ENCODE results near the gene RPL7A.

RPL7A gene

GRCh38 chr9:133347515-133347984 is 468 bp upstream of the RPL7A start:
- no peak for DNase-seq (ENCODE audit: low read depth, low spot score)

DNA sequence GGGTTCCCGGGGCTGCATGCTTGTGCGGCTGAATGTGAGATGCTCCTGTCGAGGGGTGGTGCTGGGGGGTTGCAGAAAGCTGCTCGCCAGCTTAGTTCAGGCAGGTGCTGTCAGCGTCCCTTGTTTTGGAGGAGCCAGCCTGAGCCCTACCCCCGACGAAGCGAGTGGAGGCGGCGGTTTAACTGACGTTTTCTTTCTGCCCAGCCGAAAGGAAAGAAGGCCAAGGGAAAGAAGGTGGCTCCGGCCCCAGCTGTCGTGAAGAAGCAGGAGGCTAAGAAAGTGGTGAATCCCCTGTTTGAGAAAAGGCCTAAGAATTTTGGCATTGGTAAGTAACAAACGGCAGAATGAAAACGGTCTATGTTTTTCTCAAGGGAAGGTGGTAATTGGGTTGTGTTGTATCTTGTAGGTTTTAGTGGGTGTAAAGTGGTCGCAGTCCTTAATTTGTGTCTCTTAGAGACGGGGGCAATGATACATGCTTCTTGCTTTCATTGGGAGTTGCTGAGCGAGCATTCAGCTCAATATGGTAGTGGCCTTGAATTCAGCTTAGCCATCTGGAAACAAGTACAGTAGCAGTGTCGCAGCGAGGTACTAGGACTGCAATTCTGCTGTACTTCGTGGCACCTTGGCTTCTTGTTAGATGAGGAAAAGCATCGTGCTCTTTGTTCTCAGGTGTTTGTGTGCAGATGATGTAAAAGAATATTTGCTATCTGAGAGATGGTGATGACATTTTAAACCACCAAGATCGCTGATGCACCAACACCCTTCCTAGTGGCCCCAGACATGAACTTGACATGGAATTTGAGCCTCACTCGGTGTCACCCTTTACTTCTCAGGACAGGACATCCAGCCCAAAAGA is 928 bp downstream of the RPL7A start:
- DNase-seq (ENCODE audit: low read depth, low spot score), result no peak

GRCh38 chr9:133349965-133350616 is 2.1 kb downstream of the RPL7A start:
- DNase-seq (ENCODE audit: low read depth, low spot score), result no peak

DNA sequence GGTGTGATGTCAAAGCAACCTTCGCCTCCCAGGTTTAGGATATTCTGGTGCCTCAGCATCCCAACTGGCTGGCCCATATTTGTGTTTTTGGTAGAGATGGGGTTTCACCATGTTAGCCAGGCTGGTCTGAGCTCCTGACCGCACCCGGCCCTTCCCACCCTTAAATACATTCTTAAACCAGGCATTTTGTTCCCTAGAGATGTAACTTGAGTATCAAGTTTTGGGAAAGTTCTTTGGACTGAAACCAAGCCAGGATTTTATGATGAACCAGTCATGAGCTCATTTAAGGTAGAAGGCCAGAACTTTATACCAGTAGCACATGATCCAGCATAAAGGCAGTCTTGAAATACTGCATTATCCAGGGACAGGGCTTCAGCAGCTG is 3.5 kb downstream of the RPL7A start:
- DNase-seq (ENCODE audit: low read depth, low spot score), result no peak

- DNase-seq (ENCODE audit: low read depth, low spot score), result no peak
Measured at GRCh38 chr9:133351908-133352634, 4.1 kb downstream of the RPL7A start.

GRCh38 chr9:133352635-133353340 is 4.8 kb downstream of the RPL7A start:
- DNase-seq (ENCODE audit: low read depth, low spot score), result no peak

DNA sequence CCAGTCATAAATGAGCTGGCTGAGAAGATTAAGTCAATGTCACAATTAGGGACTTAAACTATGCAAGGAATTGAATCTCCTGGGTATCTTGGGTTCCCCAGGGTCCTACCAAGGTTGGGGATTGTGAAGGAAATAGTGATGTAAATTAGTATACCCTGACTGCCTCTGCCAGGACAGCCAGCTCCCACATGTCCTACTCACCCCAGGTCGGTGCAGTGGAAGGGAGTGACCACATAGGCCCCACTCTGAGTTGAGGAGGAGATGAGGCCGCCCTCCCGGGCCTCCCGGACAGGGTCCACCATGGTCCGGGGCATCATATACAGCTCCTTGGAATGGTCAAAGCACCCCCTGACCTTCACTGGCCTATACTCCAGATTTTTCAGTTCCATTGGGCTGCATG is 5.5 kb downstream of the RPL7A start:
- no peak for DNase-seq (ENCODE audit: low read depth, low spot score)

DNA sequence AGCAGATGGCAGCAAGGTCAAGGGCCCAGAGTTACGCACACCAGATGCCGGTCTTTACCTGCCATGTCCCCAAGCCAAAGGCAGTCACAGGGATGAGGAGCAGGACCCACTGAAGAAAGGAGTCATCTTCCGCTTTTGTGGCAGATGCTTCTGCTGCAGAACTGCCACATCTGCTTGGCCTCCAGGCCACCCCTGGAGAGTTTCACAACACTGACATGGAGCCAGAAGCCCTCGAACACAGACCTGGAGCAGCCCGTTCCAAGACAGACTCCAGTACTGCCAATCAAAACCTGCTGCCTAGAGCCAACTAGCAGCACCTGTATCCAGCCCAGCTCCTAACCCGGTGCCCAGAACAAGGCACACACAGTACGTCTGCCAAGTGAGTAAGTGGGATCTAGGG is 6.7 kb downstream of the RPL7A start:
- DNase-seq (ENCODE audit: low read depth, low spot score), result no peak

GRCh38 chr9:133355881-133356357 is 7.9 kb downstream of the RPL7A start:
- DNase-seq (ENCODE audit: low read depth, low spot score), result no peak

DNA sequence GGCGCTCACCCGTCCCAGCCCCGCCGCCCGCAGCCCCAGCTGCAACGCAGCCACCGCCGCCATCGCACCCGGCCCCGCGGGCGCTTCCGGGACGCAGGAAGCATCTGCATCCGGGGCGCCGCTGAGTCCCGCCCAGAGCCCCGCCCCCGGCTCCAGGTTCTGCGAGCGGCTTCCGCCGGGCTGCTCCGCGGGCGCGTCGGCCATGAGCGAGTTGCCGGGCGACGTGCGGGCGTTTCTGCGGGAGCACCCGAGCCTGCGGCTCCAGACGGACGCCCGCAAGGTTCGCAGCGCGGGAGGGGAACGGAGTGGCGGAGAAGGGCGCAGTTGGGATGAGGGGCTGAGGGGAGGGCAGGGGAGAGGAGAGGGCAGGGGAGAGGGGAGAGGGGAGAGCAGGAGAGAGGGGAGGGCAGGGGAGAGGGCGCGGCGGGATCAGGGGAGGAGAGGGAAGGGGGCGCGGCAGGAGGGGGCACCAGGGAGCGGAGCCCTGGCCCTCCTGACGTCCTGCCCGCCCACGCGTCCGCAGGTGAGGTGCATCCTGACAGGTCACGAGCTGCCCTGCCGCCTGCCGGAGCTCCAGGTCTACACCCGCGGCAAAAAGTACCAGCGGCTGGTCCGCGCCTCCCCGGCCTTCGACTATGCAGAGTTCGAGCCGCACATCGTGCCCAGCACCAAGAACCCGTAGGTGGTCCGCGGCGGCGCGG is 8.5 kb downstream of the RPL7A start, which contains the start of the genes SURF1 and SURF2:
SURF1 (minus strand) TSS at position 97 of the 701 bp plus-strand sequence; CDS start at position 63, 34 bp downstream.
SURF2 (plus strand) TSS at position 160 of the 701 bp plus-strand sequence; CDS start at position 203, 43 bp downstream.
- DNase-seq (ENCODE audit: low read depth, low spot score), result no peak

DNA sequence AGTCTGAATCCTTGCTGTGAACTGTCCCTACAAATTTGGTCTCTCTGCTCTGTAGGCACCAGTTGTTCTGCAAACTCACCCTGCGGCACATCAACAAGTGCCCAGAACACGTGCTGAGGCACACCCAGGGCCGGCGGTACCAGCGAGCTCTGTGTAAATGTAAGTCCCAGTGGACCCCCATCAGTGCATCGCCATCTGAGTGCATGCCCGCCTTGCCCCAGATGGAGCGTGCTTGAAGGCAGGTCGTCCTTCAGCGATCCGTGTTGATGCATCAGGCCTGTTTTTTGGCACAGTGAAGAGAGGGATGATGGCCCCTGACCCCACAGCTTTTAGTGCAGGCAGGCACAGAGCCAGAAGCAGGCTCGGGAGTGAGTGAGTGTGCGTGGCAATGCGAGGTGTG is 9.6 kb downstream of the RPL7A start:
- no peak for DNase-seq (ENCODE audit: low read depth, low spot score)

DNA sequence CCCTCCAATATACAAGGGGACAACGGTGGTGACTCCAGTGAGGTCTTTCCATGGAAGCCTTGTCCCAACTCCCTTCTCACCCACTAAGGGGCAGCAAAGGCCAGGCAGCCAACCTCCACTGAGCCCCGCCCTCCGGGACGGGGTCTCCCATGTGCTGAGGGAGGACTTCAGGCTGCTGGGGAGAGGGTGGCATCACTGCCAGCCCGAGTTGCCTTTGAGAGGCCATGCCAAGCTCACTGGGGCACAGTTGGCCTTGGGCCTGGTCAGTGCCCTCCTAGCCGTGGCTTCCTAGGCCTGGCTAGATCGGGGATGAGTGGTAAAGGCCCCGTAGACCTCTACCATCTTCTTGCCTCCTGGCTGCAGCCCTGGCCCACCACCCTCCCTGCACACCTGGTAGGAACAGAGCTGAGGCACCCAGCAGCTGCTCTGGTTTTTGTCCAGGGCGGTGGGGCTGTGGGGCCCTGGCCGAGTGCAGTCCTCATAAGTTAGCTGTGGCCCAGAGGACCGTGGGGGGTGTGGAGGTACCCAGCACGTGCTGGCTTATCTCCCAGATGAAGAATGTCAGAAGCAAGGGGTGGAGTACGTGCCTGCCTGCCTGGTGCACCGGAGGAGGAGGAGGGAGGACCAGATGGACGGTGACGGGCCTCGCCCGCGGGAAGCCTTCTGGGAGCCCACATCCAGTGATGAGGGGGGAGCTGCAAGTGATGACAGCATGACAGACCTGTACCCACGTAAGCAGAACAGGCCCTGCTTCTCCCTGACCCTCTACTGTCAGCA is 11.6 kb downstream of the RPL7A start:
- DNase-seq (ENCODE audit: low read depth, low spot score), result no peak

DNA sequence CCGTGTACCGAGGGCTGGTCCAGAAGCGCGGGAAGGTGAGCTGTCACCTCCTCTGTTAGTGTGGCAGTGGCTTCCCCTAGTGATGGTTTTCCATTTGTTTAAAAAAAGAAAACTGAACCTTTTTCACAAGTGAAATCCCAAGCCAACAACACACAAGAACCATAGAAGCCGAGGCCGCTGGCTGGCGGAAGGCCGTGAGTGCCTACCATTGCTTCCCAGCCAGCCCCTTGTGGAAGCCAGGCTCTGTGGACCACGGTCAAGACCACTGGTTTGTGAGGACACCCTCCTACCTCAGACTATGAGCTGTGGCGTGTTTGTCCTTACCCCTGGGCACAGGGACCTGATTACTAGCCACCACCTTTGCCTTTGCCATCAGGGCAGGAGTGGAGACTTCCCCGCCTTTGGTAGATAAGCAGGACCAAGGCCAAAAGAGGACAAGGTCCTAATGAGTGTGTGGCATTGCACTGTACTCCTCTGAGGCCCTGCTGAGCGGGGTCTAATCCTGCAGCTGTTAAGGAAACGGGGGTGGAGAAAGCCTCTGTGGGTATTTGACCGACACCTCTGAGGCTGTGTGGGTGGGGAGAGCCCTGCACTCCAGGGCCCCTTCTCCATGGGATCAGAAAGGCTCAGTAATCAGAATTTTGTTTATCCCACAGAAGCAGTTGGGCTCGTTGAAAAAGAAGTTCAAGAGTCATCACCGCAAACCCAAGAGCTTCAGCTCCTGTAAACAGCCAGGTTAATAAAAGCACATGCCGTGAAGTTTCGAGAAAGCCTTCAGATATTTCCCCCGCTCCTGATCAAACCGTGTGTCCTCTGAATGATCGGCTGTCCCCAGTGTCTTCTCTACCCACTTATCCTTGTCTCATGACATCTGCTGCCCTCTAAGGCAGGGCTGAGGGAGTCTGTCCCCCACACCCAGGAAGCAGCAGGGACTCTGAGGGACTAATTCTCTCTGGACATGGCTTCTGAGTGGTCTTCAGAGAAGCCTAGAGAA is 12.7 kb downstream of the RPL7A start:
- no peak for DNase-seq (ENCODE audit: low read depth, low spot score)

DNA sequence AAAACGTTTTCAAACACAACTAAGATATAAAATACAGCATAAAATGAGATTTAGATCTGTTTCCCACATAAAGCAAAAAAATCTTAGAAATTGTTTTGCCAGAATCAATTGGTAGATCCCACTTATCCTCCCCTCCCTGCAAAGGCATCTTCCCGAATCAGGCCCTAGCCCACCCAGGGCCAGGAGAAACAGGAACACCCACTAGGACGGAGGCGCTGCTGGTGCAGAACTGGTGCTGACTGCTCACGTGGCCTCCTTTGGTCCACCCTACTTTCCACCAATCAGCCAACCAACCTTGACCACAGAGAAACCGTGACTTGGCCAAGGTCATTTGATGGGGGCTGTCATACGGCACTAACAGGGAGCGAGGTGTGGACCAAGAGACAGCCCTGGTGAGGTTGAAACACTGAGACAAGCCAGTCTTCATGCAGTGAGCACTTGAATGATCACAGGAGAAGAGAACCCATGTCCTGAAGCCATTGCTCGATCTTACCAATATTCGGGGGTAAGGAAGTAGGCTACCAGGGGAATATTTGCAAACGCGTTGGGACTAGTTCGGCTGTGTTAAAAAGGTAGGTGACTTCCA is 13.6 kb downstream of the RPL7A start:
- DNase-seq (ENCODE audit: low read depth, low spot score), result no peak

GRCh38 chr9:133362359-133363044 is 14.5 kb downstream of the RPL7A start:
- DNase-seq (ENCODE audit: low read depth, low spot score), result no peak

DNA sequence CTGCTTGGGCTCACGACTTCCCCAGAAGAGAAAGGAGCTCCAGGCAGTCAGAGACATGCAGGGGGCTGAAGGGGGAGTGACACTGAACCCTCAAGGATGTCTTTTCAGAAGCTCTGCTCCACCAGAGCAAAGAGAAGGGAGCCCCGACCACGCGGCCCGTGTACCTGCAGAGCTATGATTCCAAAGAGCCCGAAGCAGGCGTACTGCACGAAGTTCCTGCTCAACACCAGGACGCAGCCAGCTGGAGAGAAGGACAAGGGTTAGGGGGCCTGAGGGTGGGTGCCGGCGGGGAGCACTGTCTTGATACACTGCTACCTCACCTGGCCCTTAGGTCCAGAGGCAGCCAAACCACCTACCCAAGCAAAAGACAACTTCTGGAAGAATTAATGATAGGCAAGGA is 18.4 kb downstream of the RPL7A start:
- DNase-seq (ENCODE audit: low read depth, low spot score), result no peak

- DNase-seq (ENCODE audit: low read depth, low spot score), result no peak
Measured at GRCh38 chr9:133367221-133367620, 19.2 kb downstream of the RPL7A start.

- no peak for DNase-seq (ENCODE audit: low read depth, low spot score)
Measured at GRCh38 chr9:133367778-133368177, 19.8 kb downstream of the RPL7A start.

Measured in iPS DF 19.7 (cell line).